GM18951 (cell line): Measurements from ENCODE around the gene CLIC5.

Source experiments
- POLR2A ChIP-seq: IDR thresholded peaks from 4 replicates; pipeline ENCODE4 v1.6.1; 2011; ENCODE audit warnings: mild to moderate bottlenecking; ENCODE audit not compliant: insufficient read length, insufficient read depth; ENCODE audit errors: extremely low read depth
- in situ Hi-C: fragments of 300-500 bp; cut with MboI; formaldehyde crosslinking; loops from one replicate; pipeline ENCODE4 v1.12.0; 2022; ENCODE audit warnings: low sequenced_read_pairs, mixed read lengths, inconsistent platforms; ENCODE audit not compliant: unreplicated experiment

Gene CLIC5

DNA sequence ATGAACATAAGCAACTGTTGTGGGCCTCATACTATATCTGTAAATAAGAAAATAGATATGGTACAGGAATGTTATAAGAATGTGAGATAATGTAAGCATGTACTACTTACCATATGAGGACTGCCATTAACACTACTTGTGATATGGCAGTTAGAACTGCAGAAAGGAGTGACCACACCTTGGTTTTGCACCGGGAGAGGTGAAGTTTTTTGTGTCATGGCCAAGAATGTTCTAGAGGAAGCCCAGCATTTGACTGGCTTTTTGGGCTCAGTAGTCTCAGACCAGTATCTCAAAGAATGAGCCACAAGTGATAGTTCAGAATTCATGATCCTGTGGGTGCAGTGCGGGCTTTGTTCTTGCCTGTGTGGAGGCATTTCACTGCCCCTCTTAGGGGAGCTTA, 123.5 kb downstream of the CLIC5 start:
- no peak for TF ChIP-seq POLR2A
- in situ Hi-C loops = no loop called here

- in situ Hi-C loops = no loop called here
- no peak for TF ChIP-seq POLR2A
Measured at GRCh38 chr6:45886776-45887175, 128.9 kb downstream of the CLIC5 start.

- TF ChIP-seq POLR2A = no peak
- in situ Hi-C loops = no loop called here
Measured at GRCh38 chr6:45884336-45884735, 131.3 kb downstream of the CLIC5 start.

- TF ChIP-seq POLR2A = no peak
- in situ Hi-C loops = no loop called here
Measured at GRCh38 chr6:45882671-45883070, 133.0 kb downstream of the CLIC5 start.

- TF ChIP-seq POLR2A = no peak
- in situ Hi-C loops = no loop called here
Measured at GRCh38 chr6:45881705-45882467, 133.8 kb downstream of the CLIC5 start.

- no peak for TF ChIP-seq POLR2A
- in situ Hi-C loops = no loop called here
Measured at GRCh38 chr6:45880676-45881075, 135.0 kb downstream of the CLIC5 start.

DNA sequence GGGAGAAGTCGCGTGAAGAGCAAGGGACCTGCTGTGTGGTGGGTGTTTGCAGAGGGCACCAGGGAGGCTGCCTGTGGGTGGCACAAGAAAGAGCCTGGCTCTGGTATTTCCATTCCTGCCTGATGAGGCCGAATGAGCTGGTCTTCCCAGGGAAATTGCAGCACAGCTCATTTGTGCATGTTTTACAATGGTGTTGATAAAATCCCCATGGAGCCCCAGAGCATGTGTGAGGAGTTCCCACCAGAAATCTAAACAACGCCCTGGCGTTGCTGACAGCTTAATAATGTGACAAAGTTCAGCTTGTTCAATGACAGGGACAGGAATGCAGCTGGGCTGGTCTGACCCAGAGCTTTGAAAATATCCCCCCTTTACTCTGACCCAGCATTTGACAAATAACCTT, 135.5 kb downstream of the CLIC5 start:
- in situ Hi-C loops = no loop called here
- no peak for TF ChIP-seq POLR2A

GRCh38 chr6:45877970-45878590, 137.6 kb downstream of the CLIC5 start:
- TF ChIP-seq POLR2A = no peak
- in situ Hi-C loops = no loop called here

GRCh38 chr6:45872827-45873365, 142.8 kb downstream of the CLIC5 start:
- TF ChIP-seq POLR2A = no peak
- in situ Hi-C loops = no loop called here

DNA sequence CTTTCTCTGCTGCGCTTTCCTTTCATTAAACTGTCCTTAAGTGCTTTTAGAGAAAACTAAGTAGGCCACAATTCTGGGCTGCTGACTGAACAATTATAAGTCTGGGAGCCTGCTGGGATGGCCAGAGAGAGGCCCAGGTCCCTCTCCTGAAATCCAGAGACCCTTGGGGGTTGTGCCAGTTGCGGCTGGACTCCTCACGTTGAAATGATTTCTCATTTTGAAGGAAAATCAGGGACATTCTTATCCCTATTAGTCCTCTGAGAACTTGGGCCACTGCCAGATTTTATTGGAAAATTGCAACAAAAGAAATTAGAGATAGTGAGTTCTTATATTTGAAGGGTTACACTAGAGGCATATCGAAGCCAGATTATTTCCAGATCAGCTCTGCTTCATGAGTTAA, 145.1 kb downstream of the CLIC5 start:
- TF ChIP-seq POLR2A = no peak
- in situ Hi-C loops = no loop called here

GRCh38 chr6:45864651-45865050, 151.0 kb downstream of the CLIC5 start:
- no peak for TF ChIP-seq POLR2A
- in situ Hi-C loops = no loop called here

DNA sequence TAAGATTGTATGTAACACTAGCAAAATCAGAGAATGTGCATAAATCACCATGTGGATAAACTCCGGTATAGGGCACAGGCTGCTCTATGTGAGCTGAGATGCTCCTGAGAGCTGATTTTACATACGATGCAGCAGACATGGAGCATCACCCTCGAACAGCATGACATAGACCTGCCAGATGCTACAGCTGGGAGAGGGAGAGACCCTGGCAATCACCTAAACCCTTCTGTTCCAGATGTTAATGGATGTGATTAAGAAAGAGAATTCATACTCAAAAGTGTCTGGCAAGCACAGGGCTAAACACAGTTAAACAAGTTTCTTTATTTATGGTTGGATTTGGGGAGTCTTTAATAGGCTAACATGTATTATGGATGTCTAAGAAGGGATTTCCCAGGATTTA, 157.0 kb downstream of the CLIC5 start:
- in situ Hi-C loops = no loop called here

DNA sequence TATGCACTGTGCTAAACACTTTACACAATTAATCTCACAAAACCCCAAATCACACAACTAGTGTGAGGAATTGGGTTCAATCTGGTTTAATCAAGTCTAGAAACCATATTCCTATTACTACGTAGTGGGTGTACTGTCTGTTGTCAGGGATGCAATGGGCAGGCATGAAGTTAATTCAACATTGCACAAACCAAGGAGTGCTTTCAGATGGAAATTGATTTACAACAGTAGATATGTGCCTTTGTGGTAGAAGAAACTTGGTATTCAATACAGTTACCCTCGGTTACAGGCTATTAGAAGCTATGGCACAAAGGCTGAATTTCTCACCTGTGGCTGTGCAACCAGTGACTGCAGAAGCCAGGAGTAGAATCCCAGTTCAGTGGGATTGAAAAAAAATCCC, 157.8 kb downstream of the CLIC5 start:
- no peak for TF ChIP-seq POLR2A
- in situ Hi-C loops = no loop called here

More for the DNA sequence above, 157.0 kb downstream of the CLIC5 start:
- TF ChIP-seq POLR2A = no peak
